GM12892 (cell line): ENCODE results near the gene ETV4.

Experiments
- POLR2A ChIP-seq: IDR thresholded peaks from 2 replicates; pipeline ENCODE4 v1.6.1; 2011; ENCODE audit warnings: low read depth, low read length, control low read depth
- POLR2AphosphoS5 ChIP-seq: IDR thresholded peaks from 2 replicates; pipeline ENCODE4 v1.6.1; 2011; ENCODE audit warnings: low read depth, low read length, control low read depth

GRCh38 chr17:43558805-43559160, 12.6 kb upstream of the ETV4 start:
- TF ChIP-seq POLR2AphosphoS5: no peak
- no peak for TF ChIP-seq POLR2A
